ENCODE measurements around the gene NOG.

GRCh38 chr17:56602292-56603130, 9.0 kb downstream of the NOG start:
- no peak for TF ChIP-seq POLR2A (IDR thresholded peaks at IDR 0.05)
- TF ChIP-seq, protein P1, sequence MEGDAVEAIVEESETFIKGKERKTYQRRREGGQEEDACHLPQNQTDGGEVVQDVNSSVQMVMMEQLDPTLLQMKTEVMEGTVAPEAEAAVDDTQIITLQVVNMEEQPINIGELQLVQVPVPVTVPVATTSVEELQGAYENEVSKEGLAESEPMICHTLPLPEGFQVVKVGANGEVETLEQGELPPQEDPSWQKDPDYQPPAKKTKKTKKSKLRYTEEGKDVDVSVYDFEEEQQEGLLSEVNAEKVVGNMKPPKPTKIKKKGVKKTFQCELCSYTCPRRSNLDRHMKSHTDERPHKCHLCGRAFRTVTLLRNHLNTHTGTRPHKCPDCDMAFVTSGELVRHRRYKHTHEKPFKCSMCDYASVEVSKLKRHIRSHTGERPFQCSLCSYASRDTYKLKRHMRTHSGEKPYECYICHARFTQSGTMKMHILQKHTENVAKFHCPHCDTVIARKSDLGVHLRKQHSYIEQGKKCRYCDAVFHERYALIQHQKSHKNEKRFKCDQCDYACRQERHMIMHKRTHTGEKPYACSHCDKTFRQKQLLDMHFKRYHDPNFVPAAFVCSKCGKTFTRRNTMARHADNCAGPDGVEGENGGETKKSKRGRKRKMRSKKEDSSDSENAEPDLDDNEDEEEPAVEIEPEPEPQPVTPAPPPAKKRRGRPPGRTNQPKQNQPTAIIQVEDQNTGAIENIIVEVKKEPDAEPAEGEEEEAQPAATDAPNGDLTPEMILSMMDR (IDR thresholded peaks at IDR 0.05): no peak
